ENCODE measurements around the gene SLC35E1.
"Not testable (repeated sequence)": the region's sequence is repeated elsewhere in the genome, so short reads cannot be mapped to it uniquely, and the experiment has no call there.

DNA sequence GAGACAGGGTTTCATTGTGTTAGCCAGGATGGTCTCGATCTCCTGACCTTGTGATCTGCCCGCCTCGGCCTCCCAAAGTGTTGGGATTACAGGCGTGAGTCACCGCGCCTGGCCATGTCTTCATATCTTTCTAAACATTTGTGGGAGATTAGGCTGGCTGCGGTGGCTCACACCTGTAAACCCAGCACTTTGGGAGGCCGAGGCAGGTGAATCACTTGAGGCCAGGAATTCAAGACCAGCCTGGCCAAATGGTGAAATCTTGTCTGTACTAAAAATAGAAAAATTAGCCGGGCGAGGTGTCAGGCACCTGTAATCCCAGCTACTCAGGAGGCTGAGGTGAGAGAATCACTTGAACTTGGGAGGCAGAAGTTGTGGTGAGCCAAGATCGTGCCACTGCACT, 66.1 kb downstream of the SLC35E1 start:
- TF ChIP-seq, protein P1, sequence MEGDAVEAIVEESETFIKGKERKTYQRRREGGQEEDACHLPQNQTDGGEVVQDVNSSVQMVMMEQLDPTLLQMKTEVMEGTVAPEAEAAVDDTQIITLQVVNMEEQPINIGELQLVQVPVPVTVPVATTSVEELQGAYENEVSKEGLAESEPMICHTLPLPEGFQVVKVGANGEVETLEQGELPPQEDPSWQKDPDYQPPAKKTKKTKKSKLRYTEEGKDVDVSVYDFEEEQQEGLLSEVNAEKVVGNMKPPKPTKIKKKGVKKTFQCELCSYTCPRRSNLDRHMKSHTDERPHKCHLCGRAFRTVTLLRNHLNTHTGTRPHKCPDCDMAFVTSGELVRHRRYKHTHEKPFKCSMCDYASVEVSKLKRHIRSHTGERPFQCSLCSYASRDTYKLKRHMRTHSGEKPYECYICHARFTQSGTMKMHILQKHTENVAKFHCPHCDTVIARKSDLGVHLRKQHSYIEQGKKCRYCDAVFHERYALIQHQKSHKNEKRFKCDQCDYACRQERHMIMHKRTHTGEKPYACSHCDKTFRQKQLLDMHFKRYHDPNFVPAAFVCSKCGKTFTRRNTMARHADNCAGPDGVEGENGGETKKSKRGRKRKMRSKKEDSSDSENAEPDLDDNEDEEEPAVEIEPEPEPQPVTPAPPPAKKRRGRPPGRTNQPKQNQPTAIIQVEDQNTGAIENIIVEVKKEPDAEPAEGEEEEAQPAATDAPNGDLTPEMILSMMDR (conservative IDR thresholded peaks at IDR 0.05; ENCODE audit: low read depth, low read length): not testable (repeated sequence)
- not testable (repeated sequence) for TF ChIP-seq EZH2 (IDR thresholded peaks at IDR 0.05; ENCODE audit: borderline replicate concordance, low read depth, low read length, poor library complexity, severe bottlenecking)
